ENCODE results near the gene MYO5B. TPM values are rescaled to one million over a fixed set of nuclear protein-coding genes. Genes with fewer than 3 reads are reported as not detected.

Gene MYO5B
- total and polyA plus RNA-seq, 9 of the 15 experiments (the other 6 are each of a cell fraction or from before 2014, with no cell fraction given) = 0.07 to 0.42 (median 0.28) TPM

DNA sequence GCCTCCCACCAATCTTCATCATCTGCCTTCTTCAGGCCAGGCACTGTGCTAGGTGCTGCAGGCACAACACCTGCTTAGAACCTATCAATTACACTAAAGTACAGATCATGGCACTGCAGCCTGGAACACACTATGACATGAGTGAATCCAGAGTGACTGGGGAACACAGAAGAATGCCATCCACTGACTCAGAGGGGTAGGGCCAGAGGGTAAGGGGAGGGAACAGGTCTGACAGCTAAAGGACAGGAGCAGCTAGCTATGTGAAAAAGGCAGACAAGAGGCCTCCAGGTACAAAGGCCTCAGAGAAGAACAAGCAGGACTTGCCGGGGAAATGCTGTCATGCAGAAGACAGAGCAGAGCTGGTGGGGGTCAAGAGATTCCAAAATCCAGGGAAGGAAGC, 328.3 kb downstream of the MYO5B start:
- Histone ChIP-seq H3K9ac (ENCODE audit: insufficient read depth in 1 of 2, low read depth in 2 of 2, low read length in 2 of 2) (no peak overlapping the region), H4K20me1 (replicated peaks; ENCODE audit: control insufficient read depth, insufficient read depth, low read length) (no peaks in the 10 kb centered on the region), H3K27me3 (ENCODE audit: control insufficient read depth in 2 of 2, insufficient read depth in 2 of 2, low read length in 2 of 2) (peaks cover 0 to 28% of the 10 kb centered on the region in 2 experiments; a peak in 4 of 5 replicates), H3K4me2 (ENCODE audit: insufficient read depth, low read length) (no peak overlapping the region), H3K27ac (ENCODE audit: extremely low read depth, low read depth, low read length) (no peak overlapping the region), H3K36me3 (ENCODE audit: control insufficient read depth, insufficient read depth, low read length) (no peaks in the 10 kb centered on the region), H2AFZ (ENCODE audit: low read depth, low read length) (no peak overlapping the region), H3K79me2 (ENCODE audit: control insufficient read depth, insufficient read depth, low read length) (no peaks in the 10 kb centered on the region), H3K9me1 (ENCODE audit: control insufficient read depth, insufficient read depth, low read length) (no peaks in the 10 kb centered on the region), H3K4me3 (no peak overlapping the region), H3K9me3 (replicated peaks; ENCODE audit: control insufficient read depth, insufficient read depth, low read depth, low read length) (no peaks in the 10 kb centered on the region), H3K4me1 (replicated peaks in 1 of 2; ENCODE audit: control insufficient read depth in 2 of 2, insufficient read depth in 2 of 2, low read length in 2 of 2) (peaks cover 3 to 5% of the 10 kb centered on the region in 2 experiments; a peak in 3 of 5 replicates)
- POLR2A ChIA-PET = no interaction called here
- intact Hi-C loops (cut with micrococcal nuclease) = loop anchor here (10.0 kb wide), 1 partner anchor 338 kb away; no protein-coding TSS in a partner anchor
- no TSS peak for BruUV-seq (replicated peaks)
- ATAC-seq (no peak), DNase-seq (ENCODE audit: extremely low read depth in 1 of 4, low spot score in 3 of 4) (no peak), FAIRE-seq (no peak)
- WGBS (ENCODE audit: insufficient coverage, low coverage, missing lambda C conversion rate) = 0% methylated on average over 1 of the region's 1 CpG
- CTCF ChIA-PET (ENCODE audit: low intra/inter-chr PET ratio) = no interaction called here
- in situ Hi-C loops (cut with MboI) = loop anchor here (25.0 kb wide), 1 partner anchor 1179 kb away; no protein-coding TSS in a partner anchor
- TF ChIP-seq SRSF3 (IDR thresholded peaks at IDR 0.05; ENCODE audit: insufficient read depth, low read length) (no peak), KLF10 (CRISPR knock-in tag; IDR thresholded peaks at IDR 0.05) (no peak), ATF7 (IDR thresholded peaks at IDR 0.05) (no peak), HCFC1 (IDR thresholded peaks at IDR 0.05; ENCODE audit: low read depth, low read length) (no peak), TFAP4 (CRISPR knock-in tag; IDR thresholded peaks at IDR 0.05; ENCODE audit: borderline replicate concordance) (no peak), NELFE (IDR thresholded peaks at IDR 0.05; ENCODE audit: insufficient read depth, insufficient read length) (no peak), HNRNPK (IDR thresholded peaks at IDR 0.05; ENCODE audit: low read depth, low read length, poor library complexity, severe bottlenecking) (no peak), PML (IDR thresholded peaks at IDR 0.05; ENCODE audit: low read length) (no peak), ELF1 (tag; IDR thresholded peaks at IDR 0.05) (no peak), NEUROD1 (IDR thresholded peaks at IDR 0.05; ENCODE audit: borderline replicate concordance, low read depth, low read length, partially characterized antibody) (no peak), MEIS2 (IDR thresholded peaks at IDR 0.05; ENCODE audit: partially characterized antibody) (no peak), ZNF253 (CRISPR knock-in tag; conservative IDR thresholded peaks at IDR 0.05) (no peak), RAD51 (IDR thresholded peaks at IDR 0.05; ENCODE audit: borderline replicate concordance, low read depth) (no peak), EP400 (IDR thresholded peaks at IDR 0.05) (no peak)
- TF ChIP-seq, protein P1, sequence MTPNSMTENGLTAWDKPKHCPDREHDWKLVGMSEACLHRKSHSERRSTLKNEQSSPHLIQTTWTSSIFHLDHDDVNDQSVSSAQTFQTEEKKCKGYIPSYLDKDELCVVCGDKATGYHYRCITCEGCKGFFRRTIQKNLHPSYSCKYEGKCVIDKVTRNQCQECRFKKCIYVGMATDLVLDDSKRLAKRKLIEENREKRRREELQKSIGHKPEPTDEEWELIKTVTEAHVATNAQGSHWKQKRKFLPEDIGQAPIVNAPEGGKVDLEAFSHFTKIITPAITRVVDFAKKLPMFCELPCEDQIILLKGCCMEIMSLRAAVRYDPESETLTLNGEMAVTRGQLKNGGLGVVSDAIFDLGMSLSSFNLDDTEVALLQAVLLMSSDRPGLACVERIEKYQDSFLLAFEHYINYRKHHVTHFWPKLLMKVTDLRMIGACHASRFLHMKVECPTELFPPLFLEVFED (CRISPR knock-in tag; conservative IDR thresholded peaks at IDR 0.05) = no peak
- TF ChIP-seq, protein P2, sequence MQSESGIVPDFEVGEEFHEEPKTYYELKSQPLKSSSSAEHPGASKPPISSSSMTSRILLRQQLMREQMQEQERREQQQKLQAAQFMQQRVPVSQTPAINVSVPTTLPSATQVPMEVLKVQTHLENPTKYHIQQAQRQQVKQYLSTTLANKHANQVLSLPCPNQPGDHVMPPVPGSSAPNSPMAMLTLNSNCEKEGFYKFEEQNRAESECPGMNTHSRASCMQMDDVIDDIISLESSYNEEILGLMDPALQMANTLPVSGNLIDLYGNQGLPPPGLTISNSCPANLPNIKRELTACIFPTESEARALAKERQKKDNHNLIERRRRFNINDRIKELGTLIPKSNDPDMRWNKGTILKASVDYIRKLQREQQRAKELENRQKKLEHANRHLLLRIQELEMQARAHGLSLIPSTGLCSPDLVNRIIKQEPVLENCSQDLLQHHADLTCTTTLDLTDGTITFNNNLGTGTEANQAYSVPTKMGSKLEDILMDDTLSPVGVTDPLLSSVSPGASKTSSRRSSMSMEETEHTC (IDR thresholded peaks at IDR 0.05) = no peak
- TF ChIP-seq, protein P3, sequence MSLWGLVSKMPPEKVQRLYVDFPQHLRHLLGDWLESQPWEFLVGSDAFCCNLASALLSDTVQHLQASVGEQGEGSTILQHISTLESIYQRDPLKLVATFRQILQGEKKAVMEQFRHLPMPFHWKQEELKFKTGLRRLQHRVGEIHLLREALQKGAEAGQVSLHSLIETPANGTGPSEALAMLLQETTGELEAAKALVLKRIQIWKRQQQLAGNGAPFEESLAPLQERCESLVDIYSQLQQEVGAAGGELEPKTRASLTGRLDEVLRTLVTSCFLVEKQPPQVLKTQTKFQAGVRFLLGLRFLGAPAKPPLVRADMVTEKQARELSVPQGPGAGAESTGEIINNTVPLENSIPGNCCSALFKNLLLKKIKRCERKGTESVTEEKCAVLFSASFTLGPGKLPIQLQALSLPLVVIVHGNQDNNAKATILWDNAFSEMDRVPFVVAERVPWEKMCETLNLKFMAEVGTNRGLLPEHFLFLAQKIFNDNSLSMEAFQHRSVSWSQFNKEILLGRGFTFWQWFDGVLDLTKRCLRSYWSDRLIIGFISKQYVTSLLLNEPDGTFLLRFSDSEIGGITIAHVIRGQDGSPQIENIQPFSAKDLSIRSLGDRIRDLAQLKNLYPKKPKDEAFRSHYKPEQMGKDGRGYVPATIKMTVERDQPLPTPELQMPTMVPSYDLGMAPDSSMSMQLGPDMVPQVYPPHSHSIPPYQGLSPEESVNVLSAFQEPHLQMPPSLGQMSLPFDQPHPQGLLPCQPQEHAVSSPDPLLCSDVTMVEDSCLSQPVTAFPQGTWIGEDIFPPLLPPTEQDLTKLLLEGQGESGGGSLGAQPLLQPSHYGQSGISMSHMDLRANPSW (CRISPR knock-in tag; IDR thresholded peaks at IDR 0.05) = no peak
